Smooth muscle cell (in vitro differentiated cells): ENCODE measurements around the gene NDST1. TPM values are rescaled to one million over a fixed set of nuclear protein-coding genes. Genes with fewer than 3 reads are reported as not detected.

ENCODE experiments used
- DNase-seq: peaks from one replicate; lab custom pipeline; 2025; ENCODE audit not compliant: unreplicated experiment; lab: John Stamatoyannopoulos, UW
- H2AFZ ChIP-seq: fragments of 200-600 bp; sonication (generic); 2 replicates; pipeline ENCODE4 v1.6.0; 2016; ENCODE audit warnings: antibody characterized with exemption, low read depth, mild to moderate bottlenecking
- H3F3A ChIP-seq: fragments of 200-600 bp; sonication (generic); 2 replicates; pipeline ENCODE4 v1.6.0; 2017; ENCODE audit warnings: antibody characterized with exemption, low read depth
- H3K27ac ChIP-seq: fragments of 200-600 bp; sonication (generic); 2 replicates; pipeline ENCODE4 v1.5.1; 2016; ENCODE audit warnings: low read depth, mild to moderate bottlenecking
- H3K27me3 ChIP-seq: fragments of 200-600 bp; sonication (generic); 2 replicates; pipeline ENCODE4 v1.6.1; 2016; ENCODE audit warnings: low read depth, mild to moderate bottlenecking
- H3K36me3 ChIP-seq: fragments of 200-600 bp; sonication (generic); 2 replicates; pipeline ENCODE4 v1.5.1; 2016; ENCODE audit warnings: low read depth
- H3K4me1 ChIP-seq: fragments of 200-600 bp; sonication (generic); 2 replicates; pipeline ENCODE4 v1.5.1; 2016; ENCODE audit warnings: low read depth
- H3K4me2 ChIP-seq: fragments of 200-600 bp; sonication (generic); 2 replicates; pipeline ENCODE4 v1.6.0; 2016; ENCODE audit warnings: mild to moderate bottlenecking
- H3K4me3 ChIP-seq: fragments of 200-600 bp; sonication (generic); 2 replicates; pipeline ENCODE4 v1.5.1; 2016; ENCODE audit warnings: mild to moderate bottlenecking
- H3K79me2 ChIP-seq: fragments of 200-600 bp; sonication (generic); 2 replicates; pipeline ENCODE4 v1.6.0; 2016; ENCODE audit warnings: low read depth, mild to moderate bottlenecking
- H3K9ac ChIP-seq: fragments of 200-600 bp; sonication (generic); 2 replicates; pipeline ENCODE4 v1.6.0; 2016; ENCODE audit warnings: low read depth
- H3K9me3 ChIP-seq: fragments of 200-600 bp; sonication (generic); replicated peaks from 2 replicates; pipeline ENCODE4 v1.5.1; 2016; ENCODE audit warnings: low read depth
- H4K20me1 ChIP-seq: fragments of 200-600 bp; sonication (generic); 2 replicates; pipeline ENCODE4 v1.6.0; 2016; ENCODE audit warnings: low read depth
- WGBS: methylation state at CpG from one replicate; pipeline ENCODE4 v1.1.7; 2016; ENCODE audit warnings: low lambda C conversion rate; 5-methylcytosine and 5-hydroxymethylcytosine counted together
- polyA plus RNA-seq: library from polyadenylated mRNA; unstranded; fragments of >200 nt; fragmentation: Nextera tagmentation; extraction: Ambion mirVana; gene quantifications from 2 replicates; pipeline ENCODE4 v1.2.1, GENCODE V29; 2016
- total RNA-seq: library from RNA; depleted of rRNA; stranded (reverse); fragments of >200 nt; gene quantifications from 2 replicates; pipeline ENCODE4 v1.2.3, GENCODE V29; 2014
- TF ChIP-seq, protein P1 (sequence below): fragments of 200-600 bp; sonication (generic); IDR thresholded peaks from 2 replicates; pipeline ENCODE4 v1.5.1; 2017; ENCODE audit warnings: borderline replicate concordance, mild to moderate bottlenecking, antibody characterized with exemption; ENCODE audit not compliant: insufficient read depth, poor library complexity, severe bottlenecking

NDST1 gene
- total and polyA plus RNA-seq, 2 experiments from 2014 or later: 32.4 to 53.0 TPM

GRCh38 chr5:150553402-150553801 is 45.5 kb downstream of the NDST1 start:
- H2AFZ ChIP-seq: no peak overlapping the region
- H3K79me2 ChIP-seq: no peaks in the 10 kb centered on the region
- H3K9me3 ChIP-seq: no peaks in the 10 kb centered on the region
- WGBS: 95% methylated on average over 17 of the region's 17 CpGs
- H3K4me1 ChIP-seq: no peaks in the 10 kb centered on the region
- no peak overlapping the region for H3K9ac ChIP-seq
- no peak overlapping the region for H3K27ac ChIP-seq
- no peak for DNase-seq
- no peak overlapping the region for H3K4me2 ChIP-seq
- peaks cover 5% of the 10 kb centered on the region for H4K20me1 ChIP-seq
- TF ChIP-seq, protein P1, sequence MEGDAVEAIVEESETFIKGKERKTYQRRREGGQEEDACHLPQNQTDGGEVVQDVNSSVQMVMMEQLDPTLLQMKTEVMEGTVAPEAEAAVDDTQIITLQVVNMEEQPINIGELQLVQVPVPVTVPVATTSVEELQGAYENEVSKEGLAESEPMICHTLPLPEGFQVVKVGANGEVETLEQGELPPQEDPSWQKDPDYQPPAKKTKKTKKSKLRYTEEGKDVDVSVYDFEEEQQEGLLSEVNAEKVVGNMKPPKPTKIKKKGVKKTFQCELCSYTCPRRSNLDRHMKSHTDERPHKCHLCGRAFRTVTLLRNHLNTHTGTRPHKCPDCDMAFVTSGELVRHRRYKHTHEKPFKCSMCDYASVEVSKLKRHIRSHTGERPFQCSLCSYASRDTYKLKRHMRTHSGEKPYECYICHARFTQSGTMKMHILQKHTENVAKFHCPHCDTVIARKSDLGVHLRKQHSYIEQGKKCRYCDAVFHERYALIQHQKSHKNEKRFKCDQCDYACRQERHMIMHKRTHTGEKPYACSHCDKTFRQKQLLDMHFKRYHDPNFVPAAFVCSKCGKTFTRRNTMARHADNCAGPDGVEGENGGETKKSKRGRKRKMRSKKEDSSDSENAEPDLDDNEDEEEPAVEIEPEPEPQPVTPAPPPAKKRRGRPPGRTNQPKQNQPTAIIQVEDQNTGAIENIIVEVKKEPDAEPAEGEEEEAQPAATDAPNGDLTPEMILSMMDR: no peak
- no peaks in the 10 kb centered on the region for H3F3A ChIP-seq
- H3K36me3 ChIP-seq: no peaks in the 10 kb centered on the region
- H3K4me3 ChIP-seq: no peak overlapping the region
- no peaks in the 10 kb centered on the region for H3K27me3 ChIP-seq

DNA sequence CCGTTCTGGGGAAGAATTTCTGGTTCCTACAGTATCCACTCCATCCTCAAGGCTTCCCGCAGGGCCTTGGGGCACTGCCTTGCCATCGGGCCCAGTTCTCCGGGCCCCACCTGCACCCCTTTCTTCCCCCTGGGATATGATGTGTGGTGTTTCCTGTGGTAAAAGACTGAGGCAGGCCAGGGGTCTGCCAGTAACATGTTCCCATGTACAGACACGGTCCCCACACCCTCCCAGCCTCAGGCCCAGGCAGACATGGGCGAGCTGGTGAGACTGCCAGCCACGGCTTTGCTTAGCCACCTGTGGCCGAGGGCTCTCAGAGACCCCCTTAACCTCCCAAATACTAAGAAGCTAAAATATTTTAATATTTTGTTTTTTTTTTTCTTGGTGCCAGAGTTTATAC is 46.0 kb downstream of the NDST1 start:
- 97% methylated on average over 8 of the region's 8 CpGs for WGBS
- DNase-seq: no peak
- H3K79me2 ChIP-seq: no peaks in the 10 kb centered on the region
- no peaks in the 10 kb centered on the region for H3K4me1 ChIP-seq
- no peak overlapping the region for H3K4me3 ChIP-seq
- no peak overlapping the region for H3K27ac ChIP-seq
- no peaks in the 10 kb centered on the region for H3K9me3 ChIP-seq
- H3K27me3 ChIP-seq: no peaks in the 10 kb centered on the region
- TF ChIP-seq, protein P1: no peak
- no peaks in the 10 kb centered on the region for H3K36me3 ChIP-seq
- H2AFZ ChIP-seq: no peak overlapping the region
- no peak overlapping the region for H3K4me2 ChIP-seq
- H4K20me1 ChIP-seq: peaks cover 5% of the 10 kb centered on the region
- peaks cover 2% of the 10 kb centered on the region for H3F3A ChIP-seq
- no peak overlapping the region for H3K9ac ChIP-seq

- peaks cover 5% of the 10 kb centered on the region for H4K20me1 ChIP-seq
- H3K9ac ChIP-seq: no peak overlapping the region
- no peak overlapping the region for H3K4me2 ChIP-seq
- no peaks in the 10 kb centered on the region for H3K79me2 ChIP-seq
- no peak overlapping the region for H2AFZ ChIP-seq
- 93% methylated on average over 8 of the region's 8 CpGs for WGBS
- H3K4me3 ChIP-seq: no peak overlapping the region
- TF ChIP-seq, protein P1: no peak
- no peak overlapping the region for H3K27ac ChIP-seq
- no peak for DNase-seq
- H3K27me3 ChIP-seq: no peaks in the 10 kb centered on the region
- H3K36me3 ChIP-seq: no peaks in the 10 kb centered on the region
- H3K9me3 ChIP-seq: no peaks in the 10 kb centered on the region
- H3K4me1 ChIP-seq: no peaks in the 10 kb centered on the region
- H3F3A ChIP-seq: peaks cover 7% of the 10 kb centered on the region
Observed at GRCh38 chr5:150554857-150555256, 46.9 kb downstream of the NDST1 start.

GRCh38 chr5:150556106-150556505 is 48.2 kb downstream of the NDST1 start:
- no peak overlapping the region for H3K27ac ChIP-seq
- H3F3A ChIP-seq: peaks cover 7% of the 10 kb centered on the region
- H3K27me3 ChIP-seq: no peaks in the 10 kb centered on the region
- no peak overlapping the region for H3K4me3 ChIP-seq
- TF ChIP-seq, protein P1: no peak
- no peak overlapping the region for H3K4me2 ChIP-seq
- H3K36me3 ChIP-seq: no peaks in the 10 kb centered on the region
- no peak overlapping the region for H2AFZ ChIP-seq
- no peaks in the 10 kb centered on the region for H3K9me3 ChIP-seq
- no peaks in the 10 kb centered on the region for H3K4me1 ChIP-seq
- no peaks in the 10 kb centered on the region for H4K20me1 ChIP-seq
- no peak for DNase-seq
- 95% methylated on average over 3 of the region's 3 CpGs for WGBS
- no peaks in the 10 kb centered on the region for H3K79me2 ChIP-seq
- no peak overlapping the region for H3K9ac ChIP-seq
